Activated CD4-positive, alpha-beta T cell treated with anti-CD3 and anti-CD28 coated beads, Interleukin-2, amount 50 U/mL, for 24 hours (primary cell): Measurements from ENCODE around the gene PSMB9.

ENCODE experiments used
- DNase-seq, 2 donors: peaks; one replicate each; pipeline ENCODE4 v3.0.0-alpha.2; 2020; ENCODE audit warnings: low read depth in 1 of 2, low spot score in 1 of 2

Gene PSMB9

GRCh38 chr6:32905078-32905477, 51.1 kb downstream of the PSMB9 start:
- no peak for DNase-seq

GRCh38 chr6:32906539-32906938, 52.5 kb downstream of the PSMB9 start:
- no peak for DNase-seq

- DNase-seq: no peak
Measured at GRCh38 chr6:32908897-32909296, 54.9 kb downstream of the PSMB9 start.
